A549 (cell line): ENCODE measurements around the gene SPRR5.

Source experiments
- EHMT2 ChIP-seq: fragments of 200-600 bp; sonication (generic); IDR thresholded peaks from 2 replicates; pipeline ENCODE4 v1.6.1; 2016; ENCODE audit warnings: antibody characterized with exemption, low read depth, mild to moderate bottlenecking, moderate library complexity
- JUNB ChIP-seq: fragments of >200 bp; sonication (Bioruptor Twin); formaldehyde crosslinking; IDR thresholded peaks from 2 replicates; pipeline ENCODE4 v1.6.1; 2016
- MYC ChIP-seq: IDR thresholded peaks from 2 replicates; pipeline ENCODE4 v1.6.1; 2012; ENCODE audit warnings: mild to moderate bottlenecking, inconsistent platforms, low read length, improper control_type of control experiment, borderline replicate concordance
- POLR2A ChIP-seq: IDR thresholded peaks from 2 replicates; pipeline ENCODE4 v1.6.1; 2012; ENCODE audit warnings: mild to moderate bottlenecking, low read length
- RAD21 ChIP-seq, 2 experiments: fragments of >200 bp in 1 of 2; sonication (Bioruptor Twin) in 1 of 2; formaldehyde crosslinking in 1 of 2; IDR thresholded peaks in 1 of 2; conservative IDR thresholded peaks in 1 of 2; 2 replicates in 1 of 2; 3 replicates in 1 of 2; pipeline ENCODE4 v1.6.1; 2012 to 2018; ENCODE audit warnings: inconsistent platforms in 1 of 2
- SMC3 ChIP-seq: fragments of >200 bp; sonication (Bioruptor Twin); formaldehyde crosslinking; IDR thresholded peaks from 3 replicates; pipeline ENCODE4 v1.6.1; 2018; ENCODE audit warnings: inconsistent platforms
- TF ChIP-seq, protein P1 (sequence below): fragments of >200 bp; sonication (Bioruptor Twin); formaldehyde crosslinking; IDR thresholded peaks from 3 replicates; pipeline ENCODE4 v1.5.1; 2016
- TF ChIP-seq, protein P2 (sequence below): fragments of 150-350 bp; IDR thresholded peaks from 2 replicates; pipeline ENCODE4 v1.6.1; 2014; ENCODE audit warnings: low read depth, mild to moderate bottlenecking, low read length

DNA sequence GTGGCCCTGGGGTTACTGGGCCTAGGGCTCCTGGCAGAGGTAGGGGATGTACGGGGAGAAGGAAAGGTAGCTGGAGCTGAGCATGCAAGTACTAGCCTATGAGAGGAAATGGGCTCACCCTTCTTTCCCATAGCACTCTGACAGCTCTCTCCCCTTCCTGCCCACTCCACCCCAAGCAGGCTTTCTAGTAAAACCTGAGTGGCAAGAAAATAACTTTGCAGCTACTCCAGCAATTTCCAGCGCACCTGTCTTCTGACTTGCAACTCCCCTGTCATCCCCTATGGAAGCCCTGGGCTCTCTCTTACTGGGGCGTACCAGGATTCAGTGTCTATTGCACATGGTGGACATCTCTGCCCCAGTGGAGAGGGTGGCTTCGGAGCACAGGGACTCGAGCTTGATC is 45.4 kb upstream of the SPRR5 start:
- TF ChIP-seq, protein P1, sequence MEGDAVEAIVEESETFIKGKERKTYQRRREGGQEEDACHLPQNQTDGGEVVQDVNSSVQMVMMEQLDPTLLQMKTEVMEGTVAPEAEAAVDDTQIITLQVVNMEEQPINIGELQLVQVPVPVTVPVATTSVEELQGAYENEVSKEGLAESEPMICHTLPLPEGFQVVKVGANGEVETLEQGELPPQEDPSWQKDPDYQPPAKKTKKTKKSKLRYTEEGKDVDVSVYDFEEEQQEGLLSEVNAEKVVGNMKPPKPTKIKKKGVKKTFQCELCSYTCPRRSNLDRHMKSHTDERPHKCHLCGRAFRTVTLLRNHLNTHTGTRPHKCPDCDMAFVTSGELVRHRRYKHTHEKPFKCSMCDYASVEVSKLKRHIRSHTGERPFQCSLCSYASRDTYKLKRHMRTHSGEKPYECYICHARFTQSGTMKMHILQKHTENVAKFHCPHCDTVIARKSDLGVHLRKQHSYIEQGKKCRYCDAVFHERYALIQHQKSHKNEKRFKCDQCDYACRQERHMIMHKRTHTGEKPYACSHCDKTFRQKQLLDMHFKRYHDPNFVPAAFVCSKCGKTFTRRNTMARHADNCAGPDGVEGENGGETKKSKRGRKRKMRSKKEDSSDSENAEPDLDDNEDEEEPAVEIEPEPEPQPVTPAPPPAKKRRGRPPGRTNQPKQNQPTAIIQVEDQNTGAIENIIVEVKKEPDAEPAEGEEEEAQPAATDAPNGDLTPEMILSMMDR, result no peak
- no peak for TF ChIP-seq MYC
- no peak for TF ChIP-seq SMC3
- TF ChIP-seq JUNB, result no peak
- no peak for TF ChIP-seq POLR2A
- TF ChIP-seq EHMT2, result no peak
- TF ChIP-seq, protein P2, sequence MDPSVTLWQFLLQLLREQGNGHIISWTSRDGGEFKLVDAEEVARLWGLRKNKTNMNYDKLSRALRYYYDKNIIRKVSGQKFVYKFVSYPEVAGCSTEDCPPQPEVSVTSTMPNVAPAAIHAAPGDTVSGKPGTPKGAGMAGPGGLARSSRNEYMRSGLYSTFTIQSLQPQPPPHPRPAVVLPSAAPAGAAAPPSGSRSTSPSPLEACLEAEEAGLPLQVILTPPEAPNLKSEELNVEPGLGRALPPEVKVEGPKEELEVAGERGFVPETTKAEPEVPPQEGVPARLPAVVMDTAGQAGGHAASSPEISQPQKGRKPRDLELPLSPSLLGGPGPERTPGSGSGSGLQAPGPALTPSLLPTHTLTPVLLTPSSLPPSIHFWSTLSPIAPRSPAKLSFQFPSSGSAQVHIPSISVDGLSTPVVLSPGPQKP, result no peak
- no peak for TF ChIP-seq RAD21 (conservative IDR thresholded peaks at IDR 0.05 in 1 of 2, IDR thresholded peaks at IDR 0.05 in 1 of 2)
